ENCODE data around the gene NPAS4. TPM values are rescaled to one million over a fixed set of nuclear protein-coding genes. Genes with fewer than 3 reads are reported as not detected.

Gene NPAS4
- total and polyA plus RNA-seq, 9 of the 15 experiments (the other 6 are each of a cell fraction or from before 2014, with no cell fraction given): not detected

DNA sequence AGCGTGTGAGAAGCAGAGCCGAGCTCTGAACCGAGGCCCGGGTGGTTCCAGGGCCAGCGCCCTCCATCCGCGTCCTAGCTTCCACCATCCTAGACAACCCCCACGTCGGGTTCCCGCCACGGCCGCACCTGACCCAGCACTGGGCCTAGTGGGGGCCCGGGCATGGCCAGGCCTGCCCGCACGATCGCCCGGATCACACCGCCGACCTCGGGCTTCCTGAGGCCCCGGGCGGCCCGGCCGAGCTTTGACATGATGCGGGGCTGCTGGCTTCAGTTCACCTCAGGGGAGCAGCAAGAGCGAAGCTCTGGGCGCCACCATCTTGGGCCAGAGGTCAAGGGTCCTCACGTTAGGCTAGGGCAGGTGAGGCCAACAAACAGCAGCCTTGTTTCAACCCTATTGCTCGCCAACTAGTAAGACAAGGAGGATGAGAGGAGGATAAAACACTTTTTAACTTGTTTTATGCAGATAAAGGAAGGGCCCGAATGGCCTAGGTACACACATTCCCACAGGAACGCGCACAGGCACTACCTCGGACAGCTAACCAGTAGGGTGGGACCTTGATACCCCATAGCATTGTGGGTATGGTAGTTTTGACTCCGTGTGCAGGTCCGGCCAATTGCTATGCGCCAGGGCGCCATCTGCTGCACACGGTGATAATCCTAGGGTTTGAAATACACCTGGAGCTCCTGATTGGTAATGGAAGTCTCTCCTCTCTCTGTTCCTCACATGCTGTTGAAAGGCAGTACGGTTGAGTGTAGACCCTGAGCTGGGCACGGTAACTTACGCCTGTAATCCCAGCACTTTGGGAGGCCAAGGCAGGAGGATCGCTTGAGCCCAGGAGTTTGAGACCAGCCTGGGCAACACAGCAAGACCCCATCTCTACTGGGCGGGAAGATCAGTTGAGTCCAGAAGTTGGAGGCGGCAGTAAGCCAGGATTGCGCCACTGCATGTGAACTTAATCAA is 17.9 kb downstream of the NPAS4 start, which contains the start of gene MRPL11 (continued):
- TF ChIP-seq, protein P1, sequence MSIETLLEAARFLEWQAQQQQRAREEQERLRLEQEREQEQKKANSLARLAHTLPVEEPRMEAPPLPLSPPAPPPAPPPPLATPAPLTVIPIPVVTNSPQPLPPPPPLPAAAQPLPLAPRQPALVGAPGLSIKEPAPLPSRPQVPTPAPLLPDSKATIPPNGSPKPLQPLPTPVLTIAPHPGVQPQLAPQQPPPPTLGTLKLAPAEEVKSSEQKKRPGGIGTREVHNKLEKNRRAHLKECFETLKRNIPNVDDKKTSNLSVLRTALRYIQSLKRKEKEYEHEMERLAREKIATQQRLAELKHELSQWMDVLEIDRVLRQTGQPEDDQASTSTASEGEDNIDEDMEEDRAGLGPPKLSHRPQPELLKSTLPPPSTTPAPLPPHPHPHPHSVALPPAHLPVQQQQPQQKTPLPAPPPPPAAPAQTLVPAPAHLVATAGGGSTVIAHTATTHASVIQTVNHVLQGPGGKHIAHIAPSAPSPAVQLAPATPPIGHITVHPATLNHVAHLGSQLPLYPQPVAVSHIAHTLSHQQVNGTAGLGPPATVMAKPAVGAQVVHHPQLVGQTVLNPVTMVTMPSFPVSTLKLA (conservative IDR thresholded peaks at IDR 0.05): peak; percentile 89 to 93
- peak; percentile 54 for TF ChIP-seq PML (IDR thresholded peaks at IDR 0.05; ENCODE audit: low read length)
- peak; percentile 44 for TF ChIP-seq ASH1L (IDR thresholded peaks at IDR 0.05; ENCODE audit: borderline replicate concordance, low read depth, partially characterized antibody)
- TF ChIP-seq SMAD3 (CRISPR knock-in tag; conservative IDR thresholded peaks at IDR 0.05): peak; percentile 31; the same call in 1 of the 2 replicates
- peak; percentile 99 for TF ChIP-seq NR2C1 (IDR thresholded peaks at IDR 0.05)
- TF ChIP-seq NR2C1 (tag; IDR thresholded peaks at IDR 0.05): peak; percentile 100
- TF ChIP-seq CBFA2T3 (IDR thresholded peaks at IDR 0.05): no peak
- TF ChIP-seq NONO (IDR thresholded peaks at IDR 0.05; ENCODE audit: low read depth in 2 of 2, low read length in 1 of 2): peak in 1 of 2 experiments; percentile 39; a peak in 1 of 4 replicates
- TF ChIP-seq, protein P2, sequence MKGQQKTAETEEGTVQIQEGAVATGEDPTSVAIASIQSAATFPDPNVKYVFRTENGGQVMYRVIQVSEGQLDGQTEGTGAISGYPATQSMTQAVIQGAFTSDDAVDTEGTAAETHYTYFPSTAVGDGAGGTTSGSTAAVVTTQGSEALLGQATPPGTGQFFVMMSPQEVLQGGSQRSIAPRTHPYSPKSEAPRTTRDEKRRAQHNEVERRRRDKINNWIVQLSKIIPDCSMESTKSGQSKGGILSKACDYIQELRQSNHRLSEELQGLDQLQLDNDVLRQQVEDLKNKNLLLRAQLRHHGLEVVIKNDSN (CRISPR knock-in tag; IDR thresholded peaks at IDR 0.05): peak; percentile 52; the same call in 1 of the 2 replicates
- peak; percentile 76 for TF ChIP-seq ZNF644 (tag; IDR thresholded peaks at IDR 0.05; ENCODE audit: low read depth)
- TF ChIP-seq, protein P3, sequence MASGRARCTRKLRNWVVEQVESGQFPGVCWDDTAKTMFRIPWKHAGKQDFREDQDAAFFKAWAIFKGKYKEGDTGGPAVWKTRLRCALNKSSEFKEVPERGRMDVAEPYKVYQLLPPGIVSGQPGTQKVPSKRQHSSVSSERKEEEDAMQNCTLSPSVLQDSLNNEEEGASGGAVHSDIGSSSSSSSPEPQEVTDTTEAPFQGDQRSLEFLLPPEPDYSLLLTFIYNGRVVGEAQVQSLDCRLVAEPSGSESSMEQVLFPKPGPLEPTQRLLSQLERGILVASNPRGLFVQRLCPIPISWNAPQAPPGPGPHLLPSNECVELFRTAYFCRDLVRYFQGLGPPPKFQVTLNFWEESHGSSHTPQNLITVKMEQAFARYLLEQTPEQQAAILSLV (tag; IDR thresholded peaks at IDR 0.05): no peak
- TF ChIP-seq CXXC5 (CRISPR knock-in tag; IDR thresholded peaks at IDR 0.05): peak; percentile 63; the same call in 1 of the 2 replicates
- TF ChIP-seq KDM1A (IDR thresholded peaks at IDR 0.05): peak; percentile 62 to 81; a peak in 2 of 4 replicates
- TF ChIP-seq HDAC1 (IDR thresholded peaks at IDR 0.05): peak; percentile 21 to 95; a peak in 3 of 4 replicates
- peak; percentile 79; the same call in 1 of the 2 replicates for TF ChIP-seq NR2F6 (CRISPR knock-in tag; IDR thresholded peaks at IDR 0.05)
- TF ChIP-seq KAT2B (IDR thresholded peaks at IDR 0.05; ENCODE audit: low read depth, low read length): no peak
